DND-41 (cell line): ENCODE measurements around the gene ADNP2.
A peak's percentile ranks its signal among the peaks of the same experiment; 100 is the strongest.

Source experiments
- ATAC-seq: fragments of 200-7000 bp; cut with Tn5 transposase; 3 replicates; pipeline ENCODE4 v1.9.1; 2021; ENCODE audit warnings: low read depth; ENCODE audit not compliant: insufficient read depth
- DNase-seq: peaks from one replicate; pipeline ENCODE4 v3.0.0-alpha.2; 2020
- H2AFZ ChIP-seq: 2 replicates; pipeline ENCODE4 v1.6.0; 2012; ENCODE audit warnings: low read depth, low read length
- H3K27ac ChIP-seq: 2 replicates; pipeline ENCODE4 v1.5.1; 2012; ENCODE audit warnings: low read length, inconsistent platforms
- H3K27me3 ChIP-seq: fragments of 200-600 bp; sonication (generic); 2 replicates; pipeline ENCODE4 v1.6.0; 2012; ENCODE audit warnings: low read length, mild to moderate bottlenecking, inconsistent platforms; ENCODE audit not compliant: insufficient read depth, poor library complexity
- H3K36me3 ChIP-seq: 2 replicates; pipeline ENCODE4 v1.5.1; 2012; ENCODE audit warnings: low read length, inconsistent platforms; ENCODE audit not compliant: insufficient read depth
- H3K4me1 ChIP-seq: 2 replicates; pipeline ENCODE4 v1.5.1; 2012; ENCODE audit warnings: mild to moderate bottlenecking, low read length; ENCODE audit not compliant: insufficient read depth
- H3K4me2 ChIP-seq: 2 replicates; pipeline ENCODE4 v1.6.0; 2012; ENCODE audit warnings: mild to moderate bottlenecking, moderate library complexity, low read length, inconsistent platforms; ENCODE audit not compliant: insufficient read depth
- H3K4me3 ChIP-seq, 2 experiments: fragments of 200-600 bp in 1 of 2; shearing (Covaris generic) in 1 of 2; 2 replicates each; pipeline ENCODE4 v1.5.1; 2012 to 2016; ENCODE audit warnings: inconsistent platforms in 2 of 2, low read length in 2 of 2, mild to moderate bottlenecking in 2 of 2, low read depth in 1 of 2, moderate library complexity in 1 of 2
- H3K79me2 ChIP-seq: 2 replicates; pipeline ENCODE4 v1.6.0; 2012; ENCODE audit warnings: low read length, inconsistent platforms; ENCODE audit not compliant: insufficient read depth
- H3K9ac ChIP-seq: 2 replicates; pipeline ENCODE4 v1.6.0; 2012; ENCODE audit warnings: low read depth, mild to moderate bottlenecking, inconsistent platforms, low read length, moderate library complexity
- H3K9me3 ChIP-seq: 2 replicates; pipeline ENCODE4 v1.5.1; 2012; ENCODE audit warnings: low read length, moderate library complexity, mild to moderate bottlenecking, inconsistent platforms; ENCODE audit not compliant: insufficient read depth, severe bottlenecking
- H4K20me1 ChIP-seq: 2 replicates; pipeline ENCODE4 v1.6.0; 2012; ENCODE audit warnings: low read length; ENCODE audit not compliant: insufficient read depth
- EZH2 ChIP-seq: IDR thresholded peaks from 3 replicates; pipeline ENCODE4 v1.6.1; 2012; ENCODE audit warnings: borderline replicate concordance, low read depth, mild to moderate bottlenecking, moderate library complexity, low read length, inconsistent platforms; ENCODE audit not compliant: severe bottlenecking
- TF ChIP-seq, protein P1 (sequence below): IDR thresholded peaks from 2 replicates; pipeline ENCODE4 v1.5.1; 2012; ENCODE audit warnings: borderline replicate concordance, low read length, moderate library complexity, mild to moderate bottlenecking; ENCODE audit not compliant: poor library complexity, severe bottlenecking; ENCODE audit errors: extremely low read depth

ADNP2 gene

DNA sequence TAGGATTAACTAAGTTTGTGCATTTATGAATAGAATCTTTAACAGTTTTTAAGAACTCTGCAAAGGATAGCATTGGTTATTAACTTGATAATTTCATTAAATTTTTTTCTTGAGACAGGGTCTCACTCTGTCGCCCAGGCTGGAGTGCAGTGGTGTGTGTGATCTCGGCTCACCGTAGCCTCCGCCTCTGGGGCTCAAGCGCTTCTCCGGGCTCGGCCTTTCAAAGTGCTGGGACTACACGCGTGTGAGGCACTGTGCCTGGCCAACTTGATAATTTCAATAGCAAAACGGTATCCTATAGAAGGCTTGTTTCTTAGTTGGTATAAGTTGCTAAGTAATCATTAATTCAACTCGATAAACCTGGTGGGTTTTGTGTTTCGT lies 38.0 kb downstream of the ADNP2 start:
- H4K20me1 ChIP-seq = peaks cover 1% of the 10 kb centered on the region; the same call in 1 of the 2 replicates
- peak overlapping the region; percentile 70 for H2AFZ ChIP-seq
- H3K9me3 ChIP-seq = no peaks in the 10 kb centered on the region
- TF ChIP-seq EZH2 = no peak
- TF ChIP-seq, protein P1, sequence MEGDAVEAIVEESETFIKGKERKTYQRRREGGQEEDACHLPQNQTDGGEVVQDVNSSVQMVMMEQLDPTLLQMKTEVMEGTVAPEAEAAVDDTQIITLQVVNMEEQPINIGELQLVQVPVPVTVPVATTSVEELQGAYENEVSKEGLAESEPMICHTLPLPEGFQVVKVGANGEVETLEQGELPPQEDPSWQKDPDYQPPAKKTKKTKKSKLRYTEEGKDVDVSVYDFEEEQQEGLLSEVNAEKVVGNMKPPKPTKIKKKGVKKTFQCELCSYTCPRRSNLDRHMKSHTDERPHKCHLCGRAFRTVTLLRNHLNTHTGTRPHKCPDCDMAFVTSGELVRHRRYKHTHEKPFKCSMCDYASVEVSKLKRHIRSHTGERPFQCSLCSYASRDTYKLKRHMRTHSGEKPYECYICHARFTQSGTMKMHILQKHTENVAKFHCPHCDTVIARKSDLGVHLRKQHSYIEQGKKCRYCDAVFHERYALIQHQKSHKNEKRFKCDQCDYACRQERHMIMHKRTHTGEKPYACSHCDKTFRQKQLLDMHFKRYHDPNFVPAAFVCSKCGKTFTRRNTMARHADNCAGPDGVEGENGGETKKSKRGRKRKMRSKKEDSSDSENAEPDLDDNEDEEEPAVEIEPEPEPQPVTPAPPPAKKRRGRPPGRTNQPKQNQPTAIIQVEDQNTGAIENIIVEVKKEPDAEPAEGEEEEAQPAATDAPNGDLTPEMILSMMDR = no peak
- H3K36me3 ChIP-seq = peaks cover 10% of the 10 kb centered on the region; the same call in 1 of the 2 replicates
- peak overlapping the region; percentile 48 for H3K9ac ChIP-seq
- no peak overlapping the region for H3K27ac ChIP-seq
- H3K79me2 ChIP-seq = no peaks in the 10 kb centered on the region
- no peak for DNase-seq
- peaks cover 15% of the 10 kb centered on the region for H3K4me1 ChIP-seq
- peak; percentile 42 for ATAC-seq
- no peaks in the 10 kb centered on the region for H3K27me3 ChIP-seq
- H3K4me2 ChIP-seq = peak overlapping the region; percentile 74
- peak overlapping the region in 1 of 2 experiments; percentile 63; a peak in 2 of 4 replicates for H3K4me3 ChIP-seq

DNA sequence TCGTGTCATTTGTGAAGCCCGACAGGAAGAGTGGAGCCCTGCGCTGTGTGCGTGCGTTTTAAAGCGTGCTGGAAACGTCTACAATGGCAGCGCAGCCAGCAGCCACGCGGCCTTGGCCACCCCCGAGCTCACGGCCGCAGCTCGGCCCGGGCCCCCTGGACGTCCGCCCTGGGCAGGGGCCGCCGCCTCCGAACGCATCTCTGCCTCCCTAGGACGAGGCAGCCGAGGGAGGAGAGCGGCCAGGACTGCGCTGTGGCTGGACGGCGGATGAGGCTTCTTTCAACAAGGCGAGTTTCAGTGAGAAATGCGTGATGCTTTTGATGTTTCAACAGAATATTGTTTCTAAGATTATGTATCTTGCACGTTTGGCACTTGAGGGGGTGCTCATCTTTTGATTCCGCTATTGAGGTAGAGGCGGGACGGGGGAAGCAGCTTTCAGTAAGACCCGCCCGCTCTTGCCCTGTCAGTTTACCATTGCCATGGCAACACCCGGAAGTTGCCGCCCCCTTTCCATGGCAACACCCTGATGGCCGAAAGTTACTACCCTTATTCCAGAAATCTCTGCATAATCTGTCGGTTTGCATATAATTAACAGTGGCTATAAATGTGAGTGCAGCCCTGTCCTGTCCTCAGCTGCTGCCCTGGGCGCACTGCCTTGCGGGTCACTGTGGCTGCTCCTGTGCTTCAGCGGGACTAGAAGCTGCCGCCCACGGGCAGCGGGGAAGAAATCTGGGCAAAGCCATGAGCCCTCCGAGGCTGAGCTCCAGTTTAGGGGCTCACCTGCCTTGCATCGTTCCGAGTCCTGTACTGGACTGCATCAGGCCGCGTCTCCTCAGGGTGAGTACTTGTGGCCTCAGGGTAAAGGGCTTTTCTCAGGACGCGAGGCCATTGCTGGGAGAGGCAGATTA lies 38.6 kb downstream of the ADNP2 start:
- Histone ChIP-seq H2AFZ (peak overlapping the region; percentile 70), H3K27ac (no peak overlapping the region), H3K27me3 (no peaks in the 10 kb centered on the region), H3K4me2 (peak overlapping the region; percentile 74), H3K4me3 (peak overlapping the region; percentile 6 to 63; a peak in 3 of 4 replicates), H3K9me3 (no peaks in the 10 kb centered on the region), H3K36me3 (peaks cover 10% of the 10 kb centered on the region; the same call in 1 of the 2 replicates), H3K79me2 (no peaks in the 10 kb centered on the region), H3K9ac (peak overlapping the region; percentile 48), H4K20me1 (no peaks in the 10 kb centered on the region), H3K4me1 (peaks cover 15% of the 10 kb centered on the region)
- TF ChIP-seq EZH2 = no peak
- TF ChIP-seq, protein P1 = no peak
- ATAC-seq (peak; percentile 81), DNase-seq (peak; percentile 73)

DNA sequence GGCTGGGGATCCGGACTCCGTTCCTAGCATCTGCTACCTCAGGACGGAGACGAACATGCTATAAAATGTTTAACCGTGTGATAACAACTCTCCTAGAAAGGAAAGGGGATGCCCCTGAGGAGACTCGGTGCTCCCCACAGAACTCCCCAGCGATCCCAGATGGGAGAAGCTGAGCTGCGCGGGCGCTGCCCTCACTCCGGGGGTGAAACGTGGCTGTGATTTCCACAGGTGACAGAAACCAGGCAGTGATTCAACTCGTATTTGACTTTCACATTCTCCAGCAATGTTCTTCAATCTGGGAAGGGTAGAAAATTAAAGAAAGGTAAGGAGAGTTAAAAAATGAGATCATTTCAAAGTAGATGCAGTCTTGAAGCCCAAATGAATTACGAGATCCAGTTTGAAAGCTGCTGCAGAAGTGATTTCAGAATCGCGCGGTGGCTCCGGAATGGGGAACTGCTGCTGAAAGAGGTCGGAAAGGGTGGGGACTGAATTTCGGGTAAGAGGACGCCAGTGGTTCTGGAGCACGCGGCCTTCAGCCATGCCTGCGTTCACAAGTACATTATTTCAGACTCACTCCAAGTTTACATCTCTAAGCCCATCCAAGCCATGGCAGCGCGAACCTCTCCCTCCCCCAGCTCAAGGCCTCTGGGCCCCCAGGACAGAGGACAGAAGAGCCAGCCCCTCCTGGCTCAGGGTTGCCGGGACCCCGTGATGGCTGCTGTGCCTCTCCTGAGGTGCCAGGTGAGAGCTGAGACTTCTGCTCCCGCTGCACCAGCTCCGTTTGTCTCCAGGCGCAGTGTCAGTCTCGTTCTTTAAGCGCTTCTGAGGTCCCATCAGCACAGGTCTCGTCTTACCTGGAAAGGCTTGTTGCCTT lies 39.5 kb downstream of the ADNP2 start:
- H3K27me3 ChIP-seq = no peaks in the 10 kb centered on the region
- TF ChIP-seq, protein P1 = no peak
- TF ChIP-seq EZH2 = no peak
- ATAC-seq = no peak
- peak overlapping the region; percentile 70; the same call in 1 of the 2 replicates for H2AFZ ChIP-seq
- H3K36me3 ChIP-seq = peaks cover 10% of the 10 kb centered on the region; the same call in 1 of the 2 replicates
- DNase-seq = no peak
- H3K9ac ChIP-seq = peak overlapping the region; percentile 29; the same call in 1 of the 2 replicates
- no peak overlapping the region for H3K27ac ChIP-seq
- peaks cover 15% of the 10 kb centered on the region for H3K4me1 ChIP-seq
- H3K9me3 ChIP-seq = no peaks in the 10 kb centered on the region
- no peaks in the 10 kb centered on the region for H4K20me1 ChIP-seq
- peak overlapping the region; percentile 74 for H3K4me2 ChIP-seq
- H3K4me3 ChIP-seq = peak overlapping the region in 1 of 2 experiments; percentile 63; a peak in 2 of 4 replicates
- H3K79me2 ChIP-seq = no peaks in the 10 kb centered on the region
